Upper lobe of right lung (tissue), 1 donor: Measurements from ENCODE around the gene IER3. TPM values are rescaled to one million over a fixed set of nuclear protein-coding genes. Genes with fewer than 3 reads are reported as not detected.
A peak's percentile ranks its signal among the peaks of the same experiment; 100 is the strongest.

Experiments used
- ATAC-seq: fragments of 200-7000 bp; cut with Tn5 transposase; one replicate; pipeline ENCODE4 v1.9.1; 2020; ENCODE audit warnings: mild to moderate bottlenecking, moderate library complexity
- DNase-seq: peaks from one replicate; pipeline ENCODE4 v3.0.0-alpha.2; 2020
- H3K27ac ChIP-seq: fragments of 200-600 bp; one replicate; pipeline ENCODE4 v1.8.0; 2022
- H3K27me3 ChIP-seq: fragments of 200-600 bp; one replicate; pipeline ENCODE4 v1.8.0; 2022; ENCODE audit warnings: mild to moderate bottlenecking
- H3K36me3 ChIP-seq: fragments of 200-600 bp; one replicate; pipeline ENCODE4 v1.8.0; 2022
- H3K4me1 ChIP-seq: fragments of 200-600 bp; one replicate; pipeline ENCODE4 v1.8.0; 2022
- H3K4me3 ChIP-seq: fragments of 200-600 bp; one replicate; pipeline ENCODE4 v1.8.0; 2022; ENCODE audit warnings: mild to moderate bottlenecking
- H3K9me3 ChIP-seq: fragments of 200-600 bp; one replicate; pipeline ENCODE4 v1.8.0; 2022
- CTCF ChIP-seq: fragments of 200-600 bp; IDR thresholded peaks from one replicate; pipeline ENCODE4 v1.8.0; 2022; ENCODE audit warnings: antibody characterized with exemption
- intact Hi-C: fragments of 100-400 bp; cut with DNase I; formaldehyde crosslinking; loops from one replicate; pipeline ENCODE4 v1.11.0; 2022
- total RNA-seq: library from RNA; stranded (reverse); fragmentation: NEBNext Ultra II Directional; extraction: Animal tissue kit (Norgen Biotek cat#: 25700); gene quantifications from one replicate; pipeline ENCODE4 v1.2.1, GENCODE V29; 2021
- donor health status: DM: no; HTN: yes; CAD: no; lungs with severe emphysema.

Gene IER3
- total RNA-seq, 1 donor from 2014 or later: 35.4 TPM

- TF ChIP-seq CTCF: no peak
Measured at GRCh38 chr6:30774701-30775100, 30.4 kb upstream of the IER3 start.

GRCh38 chr6:30770592-30770991 lies 26.2 kb upstream of the IER3 start:
- no peak for ATAC-seq
- Histone ChIP-seq H3K27me3 (no peaks in the 10 kb centered on the region), H3K4me1 (peaks cover 15% of the 10 kb centered on the region), H3K27ac (no peak overlapping the region), H3K4me3 (no peak overlapping the region), H3K9me3 (no peaks in the 10 kb centered on the region), H3K36me3 (no peaks in the 10 kb centered on the region)
- DNase-seq: no peak
- no peak for TF ChIP-seq CTCF
- intact Hi-C loops: no loop called here

More at GRCh38 chr6:30774701-30775100, 30.4 kb upstream of the IER3 start:
- Histone ChIP-seq H3K4me3 (no peak overlapping the region), H3K27ac (no peak overlapping the region), H3K9me3 (no peaks in the 10 kb centered on the region), H3K4me1 (peaks cover 25% of the 10 kb centered on the region), H3K27me3 (no peaks in the 10 kb centered on the region), H3K36me3 (no peaks in the 10 kb centered on the region)
- DNase-seq (no peak), ATAC-seq (peak; percentile 22)
- intact Hi-C loops: no loop called here

- H3K9me3 ChIP-seq: no peaks in the 10 kb centered on the region
- ATAC-seq: no peak
- H3K36me3 ChIP-seq: no peaks in the 10 kb centered on the region
- peaks cover 15% of the 10 kb centered on the region for H3K4me1 ChIP-seq
- H3K27ac ChIP-seq: peak overlapping the region; percentile 43
- TF ChIP-seq CTCF: no peak
- H3K27me3 ChIP-seq: no peaks in the 10 kb centered on the region
- DNase-seq: no peak
- intact Hi-C loops: no loop called here
- no peak overlapping the region for H3K4me3 ChIP-seq
Measured at GRCh38 chr6:30769853-30770524, 25.6 kb upstream of the IER3 start.

- Histone ChIP-seq H3K4me3 (no peak overlapping the region), H3K27ac (peak overlapping the region; percentile 43), H3K27me3 (no peaks in the 10 kb centered on the region), H3K9me3 (no peaks in the 10 kb centered on the region), H3K4me1 (peaks cover 17% of the 10 kb centered on the region), H3K36me3 (no peaks in the 10 kb centered on the region)
- no peak for TF ChIP-seq CTCF
- ATAC-seq (peak; percentile 78), DNase-seq (peak; percentile 80)
- intact Hi-C loops: no loop called here
Measured at GRCh38 chr6:30769088-30769852, 24.9 kb upstream of the IER3 start.

- Histone ChIP-seq H3K27ac (peak overlapping the region; percentile 43), H3K4me3 (no peak overlapping the region), H3K27me3 (no peaks in the 10 kb centered on the region), H3K9me3 (no peaks in the 10 kb centered on the region), H3K36me3 (no peaks in the 10 kb centered on the region), H3K4me1 (peaks cover 23% of the 10 kb centered on the region)
- DNase-seq: no peak
- no peak for TF ChIP-seq CTCF
- intact Hi-C loops: no loop called here
- no peak for ATAC-seq
Measured at GRCh38 chr6:30768634-30769087, 24.3 kb upstream of the IER3 start.
